Duodenal mucosa (tissue), 2 donors: Measurements from ENCODE around the gene NOL6.
A peak's percentile ranks its signal among the peaks of the same experiment; 100 is the strongest.
"Not testable (repeated sequence)": the region's sequence is repeated elsewhere in the genome, so short reads cannot be mapped to it uniquely, and the experiment has no call there.

Source experiments
- H3K27ac ChIP-seq: one replicate; pipeline ENCODE4 v1.7.0; 2013; ENCODE audit warnings: low read depth, low read length
- H3K27me3 ChIP-seq, 2 donors: one replicate each; pipeline ENCODE4 v1.7.0; 2013; ENCODE audit warnings: low read length in 2 of 2, control low read depth in 1 of 2; ENCODE audit not compliant: insufficient read depth in 2 of 2, control insufficient read depth in 1 of 2
- H3K36me3 ChIP-seq, 2 donors: one replicate each; pipeline ENCODE4 v1.7.0; 2013; ENCODE audit warnings: low read length in 2 of 2, control low read depth in 1 of 2; ENCODE audit not compliant: insufficient read depth in 2 of 2, control insufficient read depth in 1 of 2
- H3K4me1 ChIP-seq, 2 donors: one replicate each; pipeline ENCODE4 v1.7.0; 2013; ENCODE audit warnings: low read length in 2 of 2, control low read depth in 1 of 2; ENCODE audit not compliant: insufficient read depth in 2 of 2, control insufficient read depth in 1 of 2
- H3K4me3 ChIP-seq, 2 donors: one replicate each; pipeline ENCODE4 v1.7.0; 2013; ENCODE audit warnings: low read length in 2 of 2, low read depth in 1 of 2
- H3K9ac ChIP-seq, 2 donors: one replicate each; pipeline ENCODE4 v1.7.0; 2013; ENCODE audit warnings: low read length in 2 of 2, low read depth in 1 of 2
- H3K9me3 ChIP-seq, 2 donors: one replicate each; pipeline ENCODE4 v1.7.0; 2013; ENCODE audit warnings: low read length in 2 of 2, control low read depth in 1 of 2; ENCODE audit not compliant: control insufficient read depth in 1 of 2

Gene NOL6

DNA sequence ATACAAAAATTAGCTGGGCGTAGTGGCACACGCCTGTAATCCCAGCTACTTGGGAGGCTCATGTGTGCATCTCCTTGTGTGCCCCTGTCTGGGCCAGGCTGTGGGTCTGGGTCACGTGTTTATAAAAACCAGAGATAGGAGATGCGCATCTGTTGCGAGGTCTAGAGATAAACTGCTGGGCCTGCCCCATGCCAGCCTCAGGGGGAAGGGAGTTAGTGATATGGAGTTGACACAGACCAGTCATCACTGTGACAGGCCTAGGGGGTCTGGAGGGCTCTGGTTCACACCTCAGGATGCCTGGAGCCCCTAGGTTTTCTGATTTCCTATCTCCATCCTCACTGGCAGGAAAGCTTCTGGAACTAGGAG is 19.1 kb downstream of the NOL6 start:
- H3K27me3 ChIP-seq, H3K4me3 ChIP-seq, H3K36me3 ChIP-seq, H3K9ac ChIP-seq, H3K9me3 ChIP-seq, H3K27ac ChIP-seq: not testable (repeated sequence)
- H3K4me1 ChIP-seq = peaks cover 26 to 33% of the 10 kb centered on the region in 2 donors

DNA sequence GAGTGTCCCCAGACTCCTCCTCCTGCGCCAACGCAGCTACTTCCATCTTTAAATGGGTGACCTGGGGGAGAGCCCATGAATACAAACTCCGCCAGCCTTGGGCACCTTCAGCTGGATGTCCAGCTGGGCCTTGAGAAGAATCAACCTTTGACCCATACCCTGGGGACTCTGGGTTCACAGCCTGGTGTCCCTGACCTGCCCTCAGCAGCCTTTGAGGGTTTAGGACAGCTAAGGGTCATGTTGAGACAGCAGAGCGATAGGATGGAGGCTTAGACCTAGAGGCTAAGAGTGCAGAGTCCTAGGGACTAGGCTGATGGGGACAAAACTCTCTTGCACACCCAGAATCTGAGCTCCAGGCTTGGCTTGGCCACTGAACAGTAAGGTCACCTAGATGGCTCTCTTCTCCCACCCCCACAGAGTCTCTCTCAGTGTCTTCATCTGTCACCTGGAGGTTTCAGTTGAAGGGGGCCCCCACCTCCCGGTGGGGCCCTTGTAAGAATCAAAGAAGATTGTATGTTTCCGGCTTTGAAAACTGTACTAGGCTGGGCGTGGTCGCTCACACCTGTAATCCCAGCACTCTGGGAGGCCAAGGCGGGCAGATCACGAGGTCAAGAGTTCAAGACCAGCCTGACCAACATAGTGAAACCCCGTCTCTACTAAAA is 19.6 kb downstream of the NOL6 start:
- Histone ChIP-seq H3K36me3 (no peaks in the 10 kb centered on the region), H3K9ac (no peak overlapping the region), H3K4me3 (no peak overlapping the region), H3K4me1 (peaks cover 26 to 29% of the 10 kb centered on the region in 2 donors), H3K27ac (no peak overlapping the region), H3K27me3 (no peaks in the 10 kb centered on the region), H3K9me3 (no peaks in the 10 kb centered on the region)

DNA sequence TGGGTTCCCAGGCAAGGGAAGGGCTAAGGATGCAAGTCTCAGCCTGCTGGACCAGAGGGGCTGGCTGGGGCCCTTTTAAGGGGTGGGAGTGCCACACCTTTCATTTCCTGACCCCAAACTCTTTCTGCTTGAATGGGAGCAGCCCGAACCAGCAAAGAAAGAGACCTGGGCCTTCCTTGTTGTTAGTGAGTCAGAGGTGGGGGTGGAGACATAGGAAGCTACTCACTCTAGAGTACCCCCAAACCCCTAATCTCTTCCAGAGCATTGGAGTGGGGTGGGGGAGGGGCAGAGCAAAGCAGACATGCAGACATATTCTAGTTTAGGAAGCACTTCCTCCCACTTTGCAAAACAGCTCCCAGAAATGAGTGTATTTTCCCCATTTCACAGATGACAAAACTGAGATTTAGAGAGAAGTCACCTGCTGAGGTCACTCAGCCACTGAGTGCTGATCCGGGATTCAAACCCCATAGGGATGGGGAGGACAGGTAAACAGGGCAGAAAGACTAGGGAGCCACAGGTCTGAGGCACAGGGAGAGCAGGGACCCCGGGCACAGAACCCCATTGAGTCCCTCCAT is 20.4 kb downstream of the NOL6 start:
- H3K36me3 ChIP-seq = no peaks in the 10 kb centered on the region
- no peaks in the 10 kb centered on the region for H3K27me3 ChIP-seq
- H3K9ac ChIP-seq = no peak overlapping the region
- H3K4me1 ChIP-seq = peaks cover 21% of the 10 kb centered on the region in 2 donors
- no peaks in the 10 kb centered on the region for H3K9me3 ChIP-seq
- H3K27ac ChIP-seq = no peak overlapping the region
- H3K4me3 ChIP-seq = no peak overlapping the region

DNA sequence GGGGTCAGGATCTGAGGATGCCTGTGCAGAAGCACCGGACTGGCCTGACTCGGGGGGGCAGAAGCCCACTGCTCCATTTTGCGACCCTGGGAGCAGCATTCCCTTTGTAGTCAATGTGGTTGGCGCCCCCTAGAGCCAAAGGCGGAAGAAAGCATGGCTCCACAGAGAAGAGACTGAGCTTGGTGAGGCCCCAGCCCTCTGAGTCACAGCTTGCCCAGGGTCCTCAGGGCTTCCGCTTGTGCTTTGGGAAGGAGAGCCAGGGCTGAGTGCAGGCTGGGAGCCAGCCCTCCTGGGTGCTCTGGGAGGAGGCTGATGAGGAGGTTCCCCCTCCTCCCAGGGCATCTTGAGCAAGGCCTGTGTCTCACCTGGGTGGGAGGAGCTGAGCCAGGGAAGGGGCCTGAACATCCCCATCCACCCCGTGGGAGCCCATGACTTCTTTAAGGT is 20.9 kb downstream of the NOL6 start:
- Histone ChIP-seq H3K27ac (no peak overlapping the region), H3K4me1 (peaks cover 22 to 23% of the 10 kb centered on the region in 2 donors), H3K9me3 (no peaks in the 10 kb centered on the region), H3K36me3 (no peaks in the 10 kb centered on the region), H3K4me3 (no peak overlapping the region), H3K9ac (no peak overlapping the region), H3K27me3 (no peaks in the 10 kb centered on the region)

DNA sequence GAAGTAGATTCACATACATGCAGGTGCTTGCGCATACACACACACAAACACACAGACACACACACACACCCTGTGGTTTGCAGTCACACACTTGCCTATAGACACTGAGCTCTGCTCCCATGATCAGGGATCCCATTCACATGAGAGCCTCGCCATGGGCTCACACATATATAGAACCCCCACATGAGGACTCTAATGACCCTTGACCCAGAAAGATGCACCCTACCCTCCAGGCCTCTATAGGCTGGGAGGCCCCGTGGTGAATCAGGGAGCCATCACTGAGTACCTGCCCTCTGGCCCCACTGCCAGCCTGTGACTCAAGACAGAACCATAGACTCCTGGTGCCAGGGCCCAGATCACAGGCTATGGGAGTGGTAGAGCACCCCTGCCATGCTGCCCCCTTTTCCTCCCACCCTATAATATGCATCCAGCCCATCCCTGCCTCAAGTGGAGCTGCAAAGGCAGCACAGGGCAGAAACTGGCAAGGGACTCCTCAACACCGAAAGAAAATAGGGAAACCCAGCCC is 23.0 kb downstream of the NOL6 start:
- Histone ChIP-seq H3K9ac (no peak overlapping the region), H3K27ac (no peak overlapping the region), H3K9me3 (no peaks in the 10 kb centered on the region), H3K4me1 (peaks cover 39 to 41% of the 10 kb centered on the region in 2 donors), H3K36me3 (no peaks in the 10 kb centered on the region), H3K27me3 (no peaks in the 10 kb centered on the region), H3K4me3 (no peak overlapping the region)

DNA sequence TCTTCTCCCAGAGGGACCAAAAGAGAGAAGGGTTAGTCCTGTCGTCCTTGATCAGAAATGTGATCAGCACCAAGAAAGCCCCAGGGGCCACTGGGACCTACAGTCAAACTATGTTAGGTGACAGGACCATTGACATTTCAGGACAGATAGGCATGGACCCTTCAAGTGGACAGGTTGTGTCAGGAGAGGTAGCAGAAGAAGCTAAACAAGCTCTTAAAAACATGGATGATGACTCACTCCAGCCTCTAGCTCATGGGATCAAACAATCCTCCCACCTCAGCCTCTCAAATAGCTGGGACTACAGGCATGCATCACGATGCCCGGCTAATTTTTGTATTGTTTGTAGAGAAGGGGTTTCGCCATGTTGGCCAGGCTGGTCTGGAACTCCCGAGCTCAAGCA is 24.0 kb downstream of the NOL6 start:
- no peak overlapping the region for H3K9ac ChIP-seq
- H3K4me1 ChIP-seq = peaks cover 48 to 49% of the 10 kb centered on the region in 2 donors
- no peaks in the 10 kb centered on the region for H3K36me3 ChIP-seq
- H3K4me3 ChIP-seq = no peak overlapping the region
- no peaks in the 10 kb centered on the region for H3K9me3 ChIP-seq
- H3K27ac ChIP-seq = no peak overlapping the region
- H3K27me3 ChIP-seq = no peaks in the 10 kb centered on the region

DNA sequence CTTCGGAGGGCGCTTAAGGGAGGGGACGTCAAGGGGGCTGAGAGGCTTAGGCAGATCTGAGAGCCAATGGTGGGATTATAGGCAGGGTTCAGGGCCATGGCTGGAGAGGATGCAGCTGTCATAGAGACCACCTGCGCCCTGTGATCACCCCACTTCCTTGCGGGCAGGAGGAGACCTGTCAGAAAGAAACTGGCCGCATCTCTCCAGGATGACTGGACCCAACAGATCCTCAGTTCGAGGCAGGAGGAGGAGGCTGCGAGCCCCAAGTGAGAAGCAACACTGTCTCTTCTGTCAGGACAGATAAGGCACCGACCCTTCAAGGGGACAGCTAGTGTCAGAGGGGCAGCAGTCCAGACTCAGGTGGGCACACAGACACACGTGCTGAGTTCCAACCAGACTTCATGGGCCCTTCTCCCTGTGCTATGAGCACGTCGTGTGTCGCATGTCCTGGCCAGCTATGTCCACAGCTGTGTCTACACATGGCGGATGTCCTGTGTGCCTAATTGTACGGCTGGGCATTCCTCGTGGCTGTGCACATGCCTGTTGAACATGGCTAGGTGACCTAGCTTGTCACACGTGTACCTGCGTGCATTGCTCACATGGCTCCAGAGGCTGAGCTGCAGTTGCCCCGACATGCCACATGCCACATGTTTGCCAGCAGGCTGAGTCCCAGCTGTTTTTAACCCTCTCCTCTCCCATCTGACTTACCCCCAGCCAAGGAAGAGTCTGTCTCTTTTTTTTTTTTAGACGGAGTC is 25.7 kb downstream of the NOL6 start:
- Histone ChIP-seq H3K27me3 (no peaks in the 10 kb centered on the region), H3K4me1 (peaks cover 50% of the 10 kb centered on the region in 2 donors), H3K9ac (peak overlapping the region; percentile 58 to 63), H3K27ac (peak overlapping the region; percentile 53), H3K9me3 (no peaks in the 10 kb centered on the region), H3K4me3 (peak overlapping the region; percentile 73 to 89), H3K36me3 (peaks cover 7 to 8% of the 10 kb centered on the region in 2 donors)

DNA sequence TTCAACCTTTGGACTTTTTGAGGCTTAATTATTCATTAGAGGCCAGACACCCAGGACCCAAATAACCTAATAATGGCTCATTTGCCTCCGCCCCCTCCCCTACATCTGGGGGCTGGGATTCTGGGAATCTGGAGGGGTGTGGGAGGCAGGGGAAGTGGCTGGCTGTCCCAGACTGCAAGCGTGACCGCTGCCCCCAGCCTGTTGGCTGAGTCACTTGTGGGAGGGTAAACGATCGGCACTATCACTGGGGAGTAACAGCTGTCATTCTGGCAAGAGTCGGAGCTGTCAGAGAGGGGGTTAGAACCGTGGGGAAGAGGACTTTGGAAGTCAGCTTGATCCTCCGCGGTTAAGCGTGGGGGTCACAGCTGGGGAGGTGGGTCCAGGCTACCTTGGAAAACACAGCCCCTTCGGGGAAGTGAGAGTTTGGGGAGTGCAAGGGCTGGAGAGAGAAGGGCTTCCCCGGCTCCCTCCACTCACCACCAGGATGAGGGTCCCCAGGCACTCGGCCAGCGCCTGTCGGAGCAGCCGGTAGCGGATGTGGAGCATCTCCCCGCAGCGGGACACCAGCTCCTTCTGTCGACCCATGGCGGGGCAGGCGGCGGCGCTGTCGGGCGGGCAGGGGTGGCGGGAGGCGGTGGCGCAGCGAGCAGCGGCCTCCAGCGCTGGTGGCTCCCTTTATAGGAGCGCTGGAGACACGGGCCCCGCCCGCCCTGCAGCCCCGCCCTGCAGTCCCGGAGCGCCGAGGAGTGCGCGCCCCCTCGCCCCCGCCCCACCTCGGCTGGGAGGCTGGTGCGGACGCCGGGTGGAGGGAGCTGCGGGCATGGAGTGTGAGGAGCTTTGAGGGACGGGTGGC is 26.6 kb downstream of the NOL6 start, which contains the start of gene AQP3:
AQP3 (minus strand) TSS at position 648 of the 853 bp plus-strand sequence; CDS start at position 585, 63 bp downstream.
- H3K4me3 ChIP-seq = peak within 1 kb of the TSS; percentile 73 to 89
- H3K27ac ChIP-seq = peak within 1 kb of the TSS; percentile 53
- peaks cover 7 to 15% of the 10 kb centered on the region in 2 donors for H3K36me3 ChIP-seq
- H3K4me1 ChIP-seq = peaks cover 48% of the 10 kb centered on the region in 2 donors
- H3K27me3 ChIP-seq = no peaks in the 10 kb centered on the region
- H3K9me3 ChIP-seq = no peaks in the 10 kb centered on the region
- H3K9ac ChIP-seq = peak within 1 kb of the TSS; percentile 58 to 68

DNA sequence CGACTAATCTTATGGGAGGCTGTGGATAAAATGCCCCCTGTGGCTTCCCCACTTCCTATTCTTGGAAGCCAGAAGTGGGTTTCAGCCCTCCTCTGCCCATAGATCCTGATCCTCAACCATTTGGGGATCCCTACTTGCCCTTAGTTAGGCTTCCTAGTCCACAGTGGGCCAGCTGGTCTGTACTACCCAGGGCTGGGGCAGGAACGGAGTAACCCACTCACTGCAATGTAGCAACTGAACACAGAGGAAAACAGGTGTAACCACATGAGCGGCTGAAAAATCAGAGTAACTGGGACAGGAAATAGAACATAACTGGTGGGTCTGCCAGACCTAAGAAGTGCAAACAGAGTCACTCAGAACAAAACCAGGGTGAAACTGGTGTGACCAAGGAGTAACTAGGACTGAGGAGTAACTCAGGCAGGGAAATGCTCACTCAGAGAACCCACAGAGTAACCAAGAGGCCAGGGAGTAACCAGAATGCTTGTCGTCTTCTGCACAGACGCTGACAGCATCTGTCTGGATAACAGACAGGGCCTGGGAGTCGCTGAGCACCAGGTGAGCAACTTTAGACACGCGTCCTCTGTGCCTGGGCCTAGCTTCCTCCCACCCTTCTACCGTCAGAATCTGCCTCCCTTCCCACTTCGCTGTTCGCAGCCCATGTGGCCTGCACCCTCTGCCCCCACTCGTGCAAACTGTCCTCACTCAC is 27.3 kb downstream of the NOL6 start:
- Histone ChIP-seq H3K4me1 (peaks cover 48% of the 10 kb centered on the region in 2 donors), H3K4me3 (peak overlapping the region; percentile 73 to 89), H3K9me3 (no peaks in the 10 kb centered on the region), H3K36me3 (peaks cover 7 to 20% of the 10 kb centered on the region in 2 donors), H3K9ac (peak overlapping the region; percentile 58 to 68), H3K27me3 (no peaks in the 10 kb centered on the region), H3K27ac (peak overlapping the region; percentile 53)
